CD4-positive, CD25-positive, alpha-beta regulatory T cell (primary cell): Measurements from ENCODE around the gene WDFY4. TPM values are rescaled to one million over a fixed set of nuclear protein-coding genes. Genes with fewer than 3 reads are reported as not detected.

Experiments used
- ATAC-seq, 2 donors: fragments of 150-1000 bp; cut with Tn5 transposase; one replicate each; pipeline ENCODE4 v1.10.0; 2021; ENCODE audit warnings: low read depth in 2 of 2, moderate number of reproducible peaks in 2 of 2, moderate library complexity in 1 of 2
- DNase-seq, 3 donors: peaks; one replicate each; pipeline versions ENCODE4 v3.0.0 to v3.0.0-alpha.2; 2012 to 2022; ENCODE audit warnings: mixed read lengths in 1 of 3
- H3K27ac ChIP-seq: one replicate; pipeline ENCODE4 v1.7.0; 2013; ENCODE audit warnings: mild to moderate bottlenecking, low read length; ENCODE audit not compliant: insufficient read depth, poor library complexity, severe bottlenecking
- H3K27me3 ChIP-seq: one replicate; pipeline ENCODE4 v1.7.0; 2013; ENCODE audit warnings: low read length; ENCODE audit not compliant: control insufficient read depth, insufficient read depth
- H3K36me3 ChIP-seq: one replicate; pipeline ENCODE4 v1.7.0; 2013; ENCODE audit warnings: mild to moderate bottlenecking, low read length, moderate library complexity; ENCODE audit not compliant: control insufficient read depth, insufficient read depth
- H3K4me1 ChIP-seq: 2 replicates; pipeline ENCODE4 v1.7.0; 2013; ENCODE audit warnings: mild to moderate bottlenecking, low read length; ENCODE audit not compliant: insufficient read depth, control insufficient read depth, poor library complexity, severe bottlenecking
- H3K4me3 ChIP-seq: one replicate; pipeline ENCODE4 v1.7.0; 2013; ENCODE audit warnings: low read depth, mild to moderate bottlenecking, low read length, moderate library complexity
- H3K9me3 ChIP-seq, 2 experiments: 1 replicate in 1 of 2; 2 replicates in 1 of 2; pipeline ENCODE4 v1.7.0; 2013; ENCODE audit warnings: low read length in 2 of 2, mild to moderate bottlenecking in 1 of 2, moderate library complexity in 1 of 2; ENCODE audit not compliant: control insufficient read depth in 2 of 2
- H3K27ac Mint-ChIP-seq, 3 donors: one replicate each; pipeline ENCODE4 v1.8.0; 2020 to 2022; ENCODE audit warnings: mild to moderate bottlenecking in 3 of 3, mixed read lengths in 3 of 3, moderate library complexity in 2 of 3
- H3K27me3 Mint-ChIP-seq: one replicate; pipeline ENCODE4 v1.8.0; 2022; ENCODE audit warnings: mild to moderate bottlenecking, mixed read lengths
- H3K36me3 Mint-ChIP-seq: one replicate; pipeline ENCODE4 v1.8.0; 2020; ENCODE audit warnings: mixed read lengths
- H3K4me1 Mint-ChIP-seq, 4 donors: one replicate each; pipeline ENCODE4 v1.8.0; 2020 to 2022; ENCODE audit warnings: mixed read lengths in 4 of 4, mild to moderate bottlenecking in 1 of 4
- H3K4me3 Mint-ChIP-seq, 4 donors: one replicate each; pipeline ENCODE4 v1.8.0; 2020 to 2022; ENCODE audit warnings: mild to moderate bottlenecking in 4 of 4, mixed read lengths in 4 of 4, moderate library complexity in 3 of 4
- H3K9me3 Mint-ChIP-seq, 7 donors: one replicate each; pipeline ENCODE4 v1.8.0; 2020 to 2022; ENCODE audit warnings: mixed read lengths in 7 of 7, mild to moderate bottlenecking in 3 of 7, moderate library complexity in 2 of 7
- polyA plus RNA-seq, 4 donors: library from polyadenylated mRNA; unstranded; fragments of 300-500 nt; fragmentation: Illumina TruSeq; gene quantifications; one replicate each; pipeline ENCODE4 v1.2.3, GENCODE V29; 2021
- total RNA-seq: library from RNA; stranded (reverse); gene quantifications from one replicate; pipeline ENCODE4 v1.2.3, GENCODE V29; 2022

WDFY4 gene
- total and polyA plus RNA-seq, 5 donors from 2014 or later: 0.15 to 0.57 (median 0.34) TPM

DNA sequence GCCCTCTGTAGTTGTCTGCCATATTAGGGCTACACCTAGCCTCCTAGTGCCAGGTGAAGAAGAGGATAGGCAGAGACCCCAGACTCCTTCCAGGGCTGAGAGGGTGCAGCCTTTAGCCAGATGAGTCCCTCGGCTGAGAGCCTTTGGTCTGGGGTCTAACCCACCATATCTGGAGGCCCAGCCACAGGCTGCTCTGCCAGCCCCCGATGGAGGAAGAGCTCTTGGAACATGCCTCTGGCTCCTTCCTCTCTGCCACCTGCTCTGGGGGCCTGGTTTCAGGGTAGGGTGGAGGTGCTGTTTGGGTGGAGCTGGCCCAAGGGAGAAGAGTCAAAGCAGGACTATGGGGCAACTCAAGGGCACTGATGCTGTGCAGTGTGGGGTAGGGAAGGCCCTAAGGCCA, 253.6 kb downstream of the WDFY4 start:
- Mint-ChIP-seq H3K27me3 (no peaks in the 10 kb centered on the region), H3K4me3 (no peak overlapping the region), H3K9me3 (peaks cover 0 to 1% (median 0%) of the 10 kb centered on the region in 7 donors), H3K36me3 (no peaks in the 10 kb centered on the region), H3K27ac (no peak overlapping the region), H3K4me1 (no peaks in the 10 kb centered on the region)
- no peaks in the 10 kb centered on the region for H3K27me3 ChIP-seq
- no peak overlapping the region for H3K4me3 ChIP-seq
- no peak overlapping the region for H3K27ac ChIP-seq
- H3K36me3 ChIP-seq: no peaks in the 10 kb centered on the region
- no peak for DNase-seq
- no peaks in the 10 kb centered on the region for H3K4me1 ChIP-seq
- no peaks in the 10 kb centered on the region for H3K9me3 ChIP-seq
- no peak for ATAC-seq

DNA sequence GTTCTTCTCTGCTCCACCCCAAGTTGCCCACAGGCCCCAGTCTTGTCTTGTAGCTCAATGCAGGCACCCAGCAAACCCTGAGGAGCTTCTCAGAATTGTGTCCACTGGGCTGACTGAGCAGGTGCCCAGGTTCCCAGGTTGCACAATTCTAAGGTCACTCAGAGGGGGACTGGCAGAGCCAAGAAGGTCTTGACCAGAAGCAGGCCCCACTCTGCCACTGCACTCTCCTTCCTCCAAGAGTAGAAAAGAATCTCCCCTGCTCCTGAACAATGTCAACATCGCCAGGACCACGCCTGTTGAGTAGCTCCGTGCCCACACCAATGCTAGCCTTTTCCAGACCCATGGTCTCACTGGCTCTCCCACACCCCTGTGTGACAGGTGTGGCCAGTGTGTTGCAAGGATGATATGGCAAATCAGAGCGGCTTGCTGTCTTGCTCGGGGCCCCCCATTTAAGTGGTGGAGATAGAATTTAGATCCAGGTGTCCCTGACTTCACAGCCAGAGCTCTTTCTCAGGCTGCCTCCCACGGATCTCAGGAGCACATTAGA, 254.4 kb downstream of the WDFY4 start:
- no peak overlapping the region for H3K4me3 Mint-ChIP-seq
- no peaks in the 10 kb centered on the region for H3K27me3 Mint-ChIP-seq
- no peaks in the 10 kb centered on the region for H3K36me3 Mint-ChIP-seq
- H3K27ac ChIP-seq: no peak overlapping the region
- H3K9me3 Mint-ChIP-seq: peaks cover 0 to 1% (median 0%) of the 10 kb centered on the region in 7 donors
- no peak for DNase-seq
- H3K4me1 Mint-ChIP-seq: no peaks in the 10 kb centered on the region
- no peaks in the 10 kb centered on the region for H3K36me3 ChIP-seq
- H3K4me1 ChIP-seq: no peaks in the 10 kb centered on the region
- no peaks in the 10 kb centered on the region for H3K9me3 ChIP-seq
- H3K27me3 ChIP-seq: no peaks in the 10 kb centered on the region
- no peak overlapping the region for H3K27ac Mint-ChIP-seq
- ATAC-seq: no peak
- H3K4me3 ChIP-seq: no peak overlapping the region

GRCh38 chr10:48939790-48940325, 255.2 kb downstream of the WDFY4 start, which contains the start of gene LRRC18:
Gene LRRC18 (minus strand): TSS chr10:48939840. CDS start chr10:48914155, 25,685 bp downstream.
- Mint-ChIP-seq H3K27me3 (no peaks in the 10 kb centered on the region), H3K4me3 (no peak within 1 kb of the TSS), H3K9me3 (peaks cover 0 to 1% (median 0%) of the 10 kb centered on the region in 7 donors), H3K27ac (no peak within 1 kb of the TSS), H3K4me1 (no peaks in the 10 kb centered on the region), H3K36me3 (no peaks in the 10 kb centered on the region)
- no peaks in the 10 kb centered on the region for H3K27me3 ChIP-seq
- no peak for DNase-seq
- ATAC-seq: no peak
- H3K27ac ChIP-seq: no peak within 1 kb of the TSS
- H3K9me3 ChIP-seq: no peaks in the 10 kb centered on the region
- no peak within 1 kb of the TSS for H3K4me3 ChIP-seq
- no peaks in the 10 kb centered on the region for H3K36me3 ChIP-seq
- H3K4me1 ChIP-seq: no peaks in the 10 kb centered on the region

- Histone ChIP-seq H3K27me3 (no peaks in the 10 kb centered on the region), H3K9me3 (no peaks in the 10 kb centered on the region), H3K36me3 (no peaks in the 10 kb centered on the region), H3K4me3 (no peak overlapping the region), H3K4me1 (no peaks in the 10 kb centered on the region), H3K27ac (no peak overlapping the region)
- no peaks in the 10 kb centered on the region for H3K27me3 Mint-ChIP-seq
- no peak for ATAC-seq
- peaks cover 0 to 1% (median 0%) of the 10 kb centered on the region in 7 donors for H3K9me3 Mint-ChIP-seq
- no peak overlapping the region for H3K4me3 Mint-ChIP-seq
- H3K27ac Mint-ChIP-seq: no peak overlapping the region
- no peak for DNase-seq
- no peaks in the 10 kb centered on the region for H3K36me3 Mint-ChIP-seq
- no peaks in the 10 kb centered on the region for H3K4me1 Mint-ChIP-seq
Measured at GRCh38 chr10:48940372-48940771, 255.7 kb downstream of the WDFY4 start.

GRCh38 chr10:48940958-48941357, 256.3 kb downstream of the WDFY4 start:
- H3K27ac Mint-ChIP-seq: no peak overlapping the region
- Histone ChIP-seq H3K4me1 (no peaks in the 10 kb centered on the region), H3K9me3 (no peaks in the 10 kb centered on the region), H3K27ac (no peak overlapping the region), H3K36me3 (no peaks in the 10 kb centered on the region), H3K4me3 (no peak overlapping the region), H3K27me3 (no peaks in the 10 kb centered on the region)
- DNase-seq (no peak), ATAC-seq (no peak)
- H3K36me3 Mint-ChIP-seq: no peaks in the 10 kb centered on the region
- H3K9me3 Mint-ChIP-seq: peaks cover 0 to 1% (median 0%) of the 10 kb centered on the region in 7 donors
- no peaks in the 10 kb centered on the region for H3K27me3 Mint-ChIP-seq
- H3K4me3 Mint-ChIP-seq: no peak overlapping the region
- no peaks in the 10 kb centered on the region for H3K4me1 Mint-ChIP-seq

DNA sequence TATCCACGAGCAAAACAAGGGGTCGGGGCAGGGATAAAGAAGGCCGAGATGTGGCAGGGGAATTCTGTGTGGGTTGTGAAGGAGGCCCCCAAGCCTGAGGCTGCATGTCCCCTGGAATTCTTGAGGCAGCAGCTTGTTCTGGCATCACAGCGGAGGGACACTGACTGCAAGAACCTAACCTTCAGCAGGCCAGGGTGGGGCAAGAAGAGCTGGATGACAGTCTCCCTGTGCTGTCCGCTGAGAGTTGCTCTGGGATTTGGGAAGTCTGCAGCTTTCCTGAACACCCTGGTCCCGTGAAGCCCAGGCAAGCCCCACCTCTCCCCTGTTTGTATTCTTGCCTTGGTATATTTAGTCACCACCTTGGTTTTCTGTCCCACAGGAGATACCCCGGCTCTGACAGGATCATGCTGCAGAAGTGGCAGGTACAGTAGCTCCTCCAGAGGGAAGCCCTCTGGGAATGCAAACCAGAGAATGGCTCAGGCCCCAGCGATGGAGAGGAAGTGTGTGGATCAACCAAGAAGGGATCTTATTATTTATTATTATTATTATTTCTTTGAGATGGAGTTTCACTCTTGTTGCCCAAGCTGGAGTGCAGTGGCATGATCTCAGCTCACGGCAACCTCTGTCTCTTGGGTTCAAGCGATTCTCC, 256.9 kb downstream of the WDFY4 start:
- DNase-seq (no peak), ATAC-seq (no peak)
- Mint-ChIP-seq H3K27ac (no peak overlapping the region), H3K36me3 (no peaks in the 10 kb centered on the region), H3K4me3 (no peak overlapping the region), H3K4me1 (no peaks in the 10 kb centered on the region), H3K27me3 (no peaks in the 10 kb centered on the region), H3K9me3 (peaks cover 0 to 1% (median 0%) of the 10 kb centered on the region in 7 donors)
- H3K4me3 ChIP-seq: no peak overlapping the region
- no peaks in the 10 kb centered on the region for H3K4me1 ChIP-seq
- no peak overlapping the region for H3K27ac ChIP-seq
- no peaks in the 10 kb centered on the region for H3K9me3 ChIP-seq
- H3K36me3 ChIP-seq: no peaks in the 10 kb centered on the region
- no peaks in the 10 kb centered on the region for H3K27me3 ChIP-seq

- ATAC-seq (no peak), DNase-seq (no peak)
- Histone ChIP-seq H3K4me1 (no peaks in the 10 kb centered on the region), H3K36me3 (no peaks in the 10 kb centered on the region), H3K27ac (no peak overlapping the region), H3K9me3 (no peaks in the 10 kb centered on the region), H3K27me3 (no peaks in the 10 kb centered on the region), H3K4me3 (no peak overlapping the region)
- H3K9me3 Mint-ChIP-seq: peaks cover 0 to 1% (median 0%) of the 10 kb centered on the region in 7 donors
- H3K27me3 Mint-ChIP-seq: no peaks in the 10 kb centered on the region
- H3K4me3 Mint-ChIP-seq: no peak overlapping the region
- no peaks in the 10 kb centered on the region for H3K4me1 Mint-ChIP-seq
- no peaks in the 10 kb centered on the region for H3K36me3 Mint-ChIP-seq
- no peak overlapping the region for H3K27ac Mint-ChIP-seq
Measured at GRCh38 chr10:48943096-48943495, 258.4 kb downstream of the WDFY4 start.

- Histone ChIP-seq H3K9me3 (no peaks in the 10 kb centered on the region), H3K4me1 (no peaks in the 10 kb centered on the region)
- peaks cover 0 to 1% (median 0%) of the 10 kb centered on the region in 7 donors for H3K9me3 Mint-ChIP-seq
Measured at GRCh38 chr10:48944171-48944570, 259.5 kb downstream of the WDFY4 start.

More at GRCh38 chr10:48944171-48944570, 259.5 kb downstream of the WDFY4 start:
- no peak overlapping the region for H3K27ac ChIP-seq
- no peaks in the 10 kb centered on the region for H3K27me3 ChIP-seq
- H3K36me3 ChIP-seq: no peaks in the 10 kb centered on the region
- peak overlapping the region in 1 of 3 donors; percentile 94 for H3K27ac Mint-ChIP-seq
- H3K4me1 Mint-ChIP-seq: no peaks in the 10 kb centered on the region
- ATAC-seq (no peak), DNase-seq (no peak)
- no peak overlapping the region for H3K4me3 Mint-ChIP-seq
- H3K36me3 Mint-ChIP-seq: no peaks in the 10 kb centered on the region
- H3K27me3 Mint-ChIP-seq: no peaks in the 10 kb centered on the region
- no peak overlapping the region for H3K4me3 ChIP-seq
